ENCODE measurements around the gene TSEN54.

The TSEN54 gene

GRCh38 chr17:75500419-75501216 lies 15.7 kb upstream of the TSEN54 start:
- WGBS (ENCODE audit: insufficient coverage): 99% methylated on average over 11 of the region's 17 CpGs
- no peaks in the 10 kb centered on the region for H3K27me3 ChIP-seq (replicated peaks in 2 of 5; ENCODE audit: control insufficient read depth in 4 of 5, insufficient read depth in 5 of 5, low read length in 4 of 5)
- peaks cover 3 to 28% (median 19%) of the 10 kb centered on the region in 4 experiments for H3K4me1 ChIP-seq (ENCODE audit: control extremely low read depth in 1 of 4, control insufficient read depth in 4 of 4, insufficient read depth in 4 of 4, low read length in 3 of 4)
- no peak overlapping the region for H3K4me3 ChIP-seq (ENCODE audit: control insufficient read depth in 1 of 7, extremely low read depth in 1 of 7, insufficient read depth in 4 of 7, low read depth in 2 of 7, low read length in 6 of 7)
- DNase-seq: no peak
- H3K36me3 ChIP-seq (ENCODE audit: control insufficient read depth in 4 of 4, insufficient read depth in 4 of 4, low read length in 3 of 4): peaks cover 2 to 48% (median 34%) of the 10 kb centered on the region in 4 experiments
- ChIA-PET POLR2A (no interaction called here), CTCF (interaction anchor here (0.9 to 1.4 kb wide), 3 partner anchors 9 to 14 kb away, joined by 3 to 4 read pairs (median 3); no protein-coding TSS in a partner anchor)
- no peak overlapping the region for H3K27ac ChIP-seq (ENCODE audit: insufficient read depth in 1 of 2, low read depth in 1 of 2, low read length in 2 of 2, poor library complexity in 1 of 2, severe bottlenecking in 2 of 2)
- no peaks in the 10 kb centered on the region for H3K9me3 ChIP-seq (ENCODE audit: control extremely low read depth in 1 of 5, control insufficient read depth in 4 of 5, insufficient read depth in 2 of 5, low read depth in 1 of 5, low read length in 4 of 5)

- Histone ChIP-seq H3K4me1 (ENCODE audit: control extremely low read depth in 1 of 4, control insufficient read depth in 4 of 4, insufficient read depth in 4 of 4, low read length in 3 of 4) (peaks cover 3 to 28% (median 19%) of the 10 kb centered on the region in 4 experiments), H3K4me3 (ENCODE audit: control insufficient read depth in 1 of 7, extremely low read depth in 1 of 7, insufficient read depth in 4 of 7, low read depth in 2 of 7, low read length in 6 of 7) (no peak overlapping the region), H3K27ac (ENCODE audit: insufficient read depth in 1 of 2, low read depth in 1 of 2, low read length in 2 of 2, poor library complexity in 1 of 2, severe bottlenecking in 2 of 2) (no peak overlapping the region), H3K36me3 (ENCODE audit: control insufficient read depth in 4 of 4, insufficient read depth in 4 of 4, low read length in 3 of 4) (peaks cover 2 to 43% (median 32%) of the 10 kb centered on the region in 4 experiments), H3K9me3 (ENCODE audit: control extremely low read depth in 1 of 5, control insufficient read depth in 4 of 5, insufficient read depth in 2 of 5, low read depth in 1 of 5, low read length in 4 of 5) (no peaks in the 10 kb centered on the region), H3K27me3 (replicated peaks in 2 of 5; ENCODE audit: control insufficient read depth in 4 of 5, insufficient read depth in 5 of 5, low read length in 4 of 5) (no peaks in the 10 kb centered on the region)
- DNase-seq: no peak
- CTCF ChIA-PET: interaction anchor here (1.3 to 2.2 kb wide), 3 partner anchors 8 to 18 kb away, joined by 3 to 8 read pairs (median 4); no protein-coding TSS in a partner anchor
- 97% methylated on average over 17 of the region's 21 CpGs for WGBS (ENCODE audit: insufficient coverage)
- POLR2A ChIA-PET: no interaction called here
These were observed 14.8 kb upstream of the TSEN54 start for GRCh38 chr17:75501378-75502071.

GRCh38 chr17:75502072-75502720 lies 14.1 kb upstream of the TSEN54 start:
- no peak for DNase-seq
- ChIA-PET CTCF (interaction anchor here (0.9 to 2.2 kb wide), 9 partner anchors 8 to 240 kb away, joined by 3 to 8 read pairs (median 4); partner anchors contain the start of gene LLGL2), POLR2A (interaction anchor here (0.5 kb wide), 1 partner anchor 22 kb away, joined by 4 read pairs; no protein-coding TSS in a partner anchor)
- Histone ChIP-seq H3K4me1 (ENCODE audit: control extremely low read depth in 1 of 4, control insufficient read depth in 4 of 4, insufficient read depth in 4 of 4, low read length in 3 of 4) (peaks cover 3 to 28% (median 19%) of the 10 kb centered on the region in 4 experiments), H3K9me3 (ENCODE audit: control extremely low read depth in 1 of 5, control insufficient read depth in 4 of 5, insufficient read depth in 2 of 5, low read depth in 1 of 5, low read length in 4 of 5) (no peaks in the 10 kb centered on the region), H3K27ac (ENCODE audit: insufficient read depth in 1 of 2, low read depth in 1 of 2, low read length in 2 of 2, poor library complexity in 1 of 2, severe bottlenecking in 2 of 2) (no peak overlapping the region), H3K4me3 (ENCODE audit: control insufficient read depth in 1 of 7, extremely low read depth in 1 of 7, insufficient read depth in 4 of 7, low read depth in 2 of 7, low read length in 6 of 7) (no peak overlapping the region), H3K27me3 (replicated peaks in 2 of 5; ENCODE audit: control insufficient read depth in 4 of 5, insufficient read depth in 5 of 5, low read length in 4 of 5) (no peaks in the 10 kb centered on the region), H3K36me3 (ENCODE audit: control insufficient read depth in 4 of 4, insufficient read depth in 4 of 4, low read length in 3 of 4) (peaks cover 0 to 40% (median 30%) of the 10 kb centered on the region in 4 experiments)
- 96% methylated on average over 30 of the region's 40 CpGs for WGBS (ENCODE audit: insufficient coverage)

GRCh38 chr17:75502721-75503329 lies 13.5 kb upstream of the TSEN54 start:
- no peaks in the 10 kb centered on the region for H3K27me3 ChIP-seq (replicated peaks in 2 of 5; ENCODE audit: control insufficient read depth in 4 of 5, insufficient read depth in 5 of 5, low read length in 4 of 5)
- no peak overlapping the region for H3K4me3 ChIP-seq (ENCODE audit: control insufficient read depth in 1 of 7, extremely low read depth in 1 of 7, insufficient read depth in 4 of 7, low read depth in 2 of 7, low read length in 6 of 7)
- peaks cover 0 to 23% (median 15%) of the 10 kb centered on the region in 4 experiments for H3K4me1 ChIP-seq (ENCODE audit: control extremely low read depth in 1 of 4, control insufficient read depth in 4 of 4, insufficient read depth in 4 of 4, low read length in 3 of 4)
- peaks cover 0 to 42% (median 29%) of the 10 kb centered on the region in 4 experiments for H3K36me3 ChIP-seq (ENCODE audit: control insufficient read depth in 4 of 4, insufficient read depth in 4 of 4, low read length in 3 of 4)
- no peak for DNase-seq
- no peaks in the 10 kb centered on the region for H3K9me3 ChIP-seq (ENCODE audit: control extremely low read depth in 1 of 5, control insufficient read depth in 4 of 5, insufficient read depth in 2 of 5, low read depth in 1 of 5, low read length in 4 of 5)
- POLR2A ChIA-PET: interaction anchor here (0.5 to 0.7 kb wide), 2 partner anchors 23 to 188 kb away, joined by 4 read pairs; no protein-coding TSS in a partner anchor
- WGBS (ENCODE audit: insufficient coverage): 97% methylated on average over 19 of the region's 25 CpGs
- CTCF ChIA-PET: interaction anchor here (0.6 to 2.2 kb wide), 15 partner anchors 9 to 241 kb away, joined by 3 to 8 read pairs (median 3); partner anchors contain the start of genes LLGL2 and TSEN54
- H3K27ac ChIP-seq (ENCODE audit: insufficient read depth in 1 of 2, low read depth in 1 of 2, low read length in 2 of 2, poor library complexity in 1 of 2, severe bottlenecking in 2 of 2): no peak overlapping the region

- Histone ChIP-seq H3K36me3 (ENCODE audit: control insufficient read depth in 4 of 4, insufficient read depth in 4 of 4, low read length in 3 of 4) (peaks cover 0 to 42% (median 25%) of the 10 kb centered on the region in 4 experiments), H3K27ac (ENCODE audit: insufficient read depth in 1 of 2, low read depth in 1 of 2, low read length in 2 of 2, poor library complexity in 1 of 2, severe bottlenecking in 2 of 2) (no peak overlapping the region), H3K9me3 (ENCODE audit: control extremely low read depth in 1 of 5, control insufficient read depth in 4 of 5, insufficient read depth in 2 of 5, low read depth in 1 of 5, low read length in 4 of 5) (no peaks in the 10 kb centered on the region), H3K4me3 (ENCODE audit: control insufficient read depth in 1 of 7, extremely low read depth in 1 of 7, insufficient read depth in 4 of 7, low read depth in 2 of 7, low read length in 6 of 7) (no peak overlapping the region), H3K27me3 (replicated peaks in 2 of 5; ENCODE audit: control insufficient read depth in 4 of 5, insufficient read depth in 5 of 5, low read length in 4 of 5) (no peaks in the 10 kb centered on the region), H3K4me1 (ENCODE audit: control extremely low read depth in 1 of 4, control insufficient read depth in 4 of 4, insufficient read depth in 4 of 4, low read length in 3 of 4) (peaks cover 0 to 17% (median 9%) of the 10 kb centered on the region in 4 experiments)
- ChIA-PET CTCF (interaction anchor here (0.6 to 2.2 kb wide), 16 partner anchors 9 to 241 kb away, joined by 3 to 8 read pairs (median 3); partner anchors contain the start of genes LLGL2 and TSEN54), POLR2A (interaction anchor here (0.7 kb wide), 1 partner anchor 189 kb away, joined by 4 read pairs; no protein-coding TSS in a partner anchor)
- WGBS (ENCODE audit: insufficient coverage): 98% methylated on average over 20 of the region's 23 CpGs
- DNase-seq: no peak
These were observed 12.9 kb upstream of the TSEN54 start for GRCh38 chr17:75503337-75503950.

GRCh38 chr17:75503976-75504346 lies 12.4 kb upstream of the TSEN54 start:
- Histone ChIP-seq H3K27ac (ENCODE audit: insufficient read depth in 1 of 2, low read depth in 1 of 2, low read length in 2 of 2, poor library complexity in 1 of 2, severe bottlenecking in 2 of 2) (no peak overlapping the region), H3K36me3 (ENCODE audit: control insufficient read depth in 4 of 4, insufficient read depth in 4 of 4, low read length in 3 of 4) (peaks cover 0 to 41% (median 22%) of the 10 kb centered on the region in 4 experiments), H3K27me3 (replicated peaks in 2 of 5; ENCODE audit: control insufficient read depth in 4 of 5, insufficient read depth in 5 of 5, low read length in 4 of 5) (no peaks in the 10 kb centered on the region), H3K4me3 (ENCODE audit: control insufficient read depth in 1 of 7, extremely low read depth in 1 of 7, insufficient read depth in 4 of 7, low read depth in 2 of 7, low read length in 6 of 7) (no peak overlapping the region), H3K9me3 (ENCODE audit: control extremely low read depth in 1 of 5, control insufficient read depth in 4 of 5, insufficient read depth in 2 of 5, low read depth in 1 of 5, low read length in 4 of 5) (no peaks in the 10 kb centered on the region), H3K4me1 (ENCODE audit: control extremely low read depth in 1 of 4, control insufficient read depth in 4 of 4, insufficient read depth in 4 of 4, low read length in 3 of 4) (peaks cover 0 to 11% (median 5%) of the 10 kb centered on the region in 4 experiments)
- ChIA-PET CTCF (interaction anchor here (0.7 to 2.2 kb wide), 10 partner anchors 8 to 85 kb away, joined by 3 to 8 read pairs (median 5); partner anchors contain the start of gene TSEN54), POLR2A (no interaction called here)
- 90% methylated on average over 4 of the region's 13 CpGs for WGBS (ENCODE audit: insufficient coverage)
- DNase-seq: no peak
